Loucy (cell line): Measurements from ENCODE around the gene SUPT5H.

Experiments used
- EZH2phosphoT487 ChIP-seq: fragments of 200-600 bp; IDR thresholded peaks from 2 replicates; pipeline ENCODE4 v1.6.1; 2018; ENCODE audit warnings: antibody characterized with exemption, mild to moderate bottlenecking, moderate library complexity, borderline replicate concordance
- TF ChIP-seq, protein P1 (sequence below): fragments of 200-600 bp; sonication (generic); conservative IDR thresholded peaks from 2 replicates; pipeline ENCODE4 v1.5.1; 2014; ENCODE audit warnings: mild to moderate bottlenecking, antibody characterized with exemption, low read length

DNA sequence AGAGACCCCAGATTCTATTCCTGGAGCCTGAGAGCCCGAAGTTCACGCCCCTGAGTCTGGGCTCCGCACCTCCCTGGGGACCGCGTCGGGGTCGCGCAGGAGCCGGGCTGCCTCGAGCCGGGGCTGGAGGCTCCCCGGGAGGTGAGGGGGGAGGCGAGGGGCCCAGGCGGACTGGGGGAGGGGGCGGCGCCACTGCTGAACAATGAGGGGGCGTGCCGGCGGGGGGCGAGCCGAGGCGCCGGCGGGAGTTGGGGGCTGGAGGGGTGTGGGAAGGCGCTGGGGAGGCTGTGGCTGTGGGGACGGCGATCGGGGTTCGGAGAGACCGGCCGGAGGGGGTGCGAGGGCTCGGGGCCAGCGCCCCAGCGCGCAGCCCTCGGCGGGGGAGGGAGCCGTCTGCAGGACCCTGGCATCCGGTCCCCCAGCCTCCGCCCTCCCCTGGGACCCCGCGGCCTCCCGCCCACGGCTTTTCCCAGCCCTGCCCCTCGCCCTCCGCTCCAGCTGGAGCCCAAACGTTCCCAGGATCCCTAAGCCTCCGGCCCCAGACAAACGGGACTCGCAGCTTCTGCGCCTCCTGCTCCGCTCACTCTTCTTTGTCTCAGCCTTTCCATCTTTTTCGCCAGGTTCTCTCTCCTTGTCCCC lies 32.0 kb upstream of the SUPT5H start:
- TF ChIP-seq, protein P1, sequence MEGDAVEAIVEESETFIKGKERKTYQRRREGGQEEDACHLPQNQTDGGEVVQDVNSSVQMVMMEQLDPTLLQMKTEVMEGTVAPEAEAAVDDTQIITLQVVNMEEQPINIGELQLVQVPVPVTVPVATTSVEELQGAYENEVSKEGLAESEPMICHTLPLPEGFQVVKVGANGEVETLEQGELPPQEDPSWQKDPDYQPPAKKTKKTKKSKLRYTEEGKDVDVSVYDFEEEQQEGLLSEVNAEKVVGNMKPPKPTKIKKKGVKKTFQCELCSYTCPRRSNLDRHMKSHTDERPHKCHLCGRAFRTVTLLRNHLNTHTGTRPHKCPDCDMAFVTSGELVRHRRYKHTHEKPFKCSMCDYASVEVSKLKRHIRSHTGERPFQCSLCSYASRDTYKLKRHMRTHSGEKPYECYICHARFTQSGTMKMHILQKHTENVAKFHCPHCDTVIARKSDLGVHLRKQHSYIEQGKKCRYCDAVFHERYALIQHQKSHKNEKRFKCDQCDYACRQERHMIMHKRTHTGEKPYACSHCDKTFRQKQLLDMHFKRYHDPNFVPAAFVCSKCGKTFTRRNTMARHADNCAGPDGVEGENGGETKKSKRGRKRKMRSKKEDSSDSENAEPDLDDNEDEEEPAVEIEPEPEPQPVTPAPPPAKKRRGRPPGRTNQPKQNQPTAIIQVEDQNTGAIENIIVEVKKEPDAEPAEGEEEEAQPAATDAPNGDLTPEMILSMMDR: no peak
- no peak for TF ChIP-seq EZH2phosphoT487
